ENCODE results near the gene PDK3.

PDK3 gene

DNA sequence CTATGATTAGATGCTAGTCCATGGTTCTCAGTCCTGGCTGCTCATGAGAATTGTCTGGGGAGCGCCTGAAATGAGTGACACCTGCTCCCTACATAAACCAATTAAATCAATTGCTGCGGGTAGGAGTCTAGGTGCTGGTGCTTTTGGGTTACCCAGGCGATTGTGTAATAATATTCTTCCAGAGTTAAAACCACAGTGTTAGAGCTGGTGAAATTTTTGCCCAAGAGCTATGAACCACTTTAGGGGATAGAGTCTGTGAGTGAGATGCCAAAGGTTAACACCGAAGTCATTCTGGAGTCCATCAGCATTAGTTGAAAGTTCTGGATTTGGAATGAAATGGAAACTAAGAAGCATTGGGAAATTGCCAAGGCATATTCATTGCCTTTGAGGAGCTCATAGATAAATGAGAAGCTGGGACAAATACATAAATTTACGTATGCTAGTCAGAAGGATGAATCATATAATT, 15.3 kb downstream of the PDK3 start:
- in situ Hi-C loops (cut with MboI; ENCODE audit: low sequenced_read_pairs) = no loop called here

DNA sequence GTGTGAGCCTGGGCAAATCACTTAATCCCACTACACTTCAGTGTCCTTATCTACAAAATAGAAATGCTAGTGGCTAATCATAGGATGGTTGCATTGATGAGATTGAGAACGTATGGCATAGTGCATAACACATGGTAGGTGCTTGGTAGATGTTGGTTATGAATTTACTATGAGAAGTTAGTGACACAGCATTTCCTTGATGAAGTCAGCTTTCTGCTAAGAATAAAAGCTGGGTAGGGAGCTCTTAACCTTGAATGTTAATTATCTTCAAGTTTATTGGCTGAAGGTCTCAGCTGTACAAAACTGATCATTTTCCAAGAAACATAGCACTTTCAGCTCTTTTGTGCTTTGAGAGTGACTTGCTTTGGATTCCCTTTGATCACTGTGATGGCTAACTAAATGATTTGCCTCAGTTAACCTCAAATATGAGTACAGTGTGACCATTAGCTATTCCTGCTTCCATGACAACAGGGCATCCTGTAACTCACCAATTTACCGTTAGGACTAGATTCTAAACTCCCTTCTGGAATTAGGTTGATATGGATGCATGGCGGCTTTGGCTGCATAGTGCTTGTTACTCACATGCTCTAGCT, 17.8 kb downstream of the PDK3 start:
- in situ Hi-C loops (cut with MboI; ENCODE audit: low sequenced_read_pairs) = no loop called here

DNA sequence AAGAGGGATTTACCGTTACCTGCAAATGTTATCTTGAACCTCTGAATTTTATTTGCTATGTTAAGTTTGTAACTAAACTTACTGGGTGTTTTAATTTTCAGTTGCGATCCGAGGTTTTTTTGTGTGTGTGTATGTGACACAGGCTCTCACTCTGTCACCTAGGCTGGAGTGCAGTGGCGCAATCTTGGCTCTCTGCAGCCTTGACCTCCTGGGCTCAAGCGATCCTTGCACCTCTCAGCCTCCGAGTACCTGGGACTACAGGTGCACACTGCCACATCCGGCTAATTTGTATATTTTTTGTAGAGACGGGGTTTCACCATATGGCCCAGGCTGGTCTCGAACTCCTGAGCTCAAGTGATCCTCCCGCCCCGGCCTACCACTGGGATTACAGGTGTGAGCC, 18.5 kb downstream of the PDK3 start:
- in situ Hi-C loops (cut with MboI; ENCODE audit: low sequenced_read_pairs) = no loop called here

DNA sequence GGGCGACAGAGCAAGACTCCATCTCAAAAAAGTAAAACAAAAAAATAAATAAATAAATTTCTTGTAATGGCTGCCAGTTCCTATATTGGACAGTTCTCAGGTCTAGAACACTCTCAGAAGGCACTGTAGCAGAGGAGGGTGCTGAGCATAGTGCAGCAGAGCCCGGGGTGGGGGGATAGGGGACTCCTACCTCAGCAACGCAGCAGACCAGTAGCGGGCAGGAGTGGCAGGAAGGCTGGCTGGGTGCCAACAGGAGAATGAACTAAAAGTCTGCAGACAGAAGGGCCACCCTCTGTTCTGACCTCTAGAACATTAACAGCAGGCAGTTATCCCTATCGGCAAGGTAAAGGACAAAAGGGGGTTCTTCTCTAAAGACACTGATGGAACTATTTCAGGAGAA, 20.2 kb downstream of the PDK3 start:
- in situ Hi-C loops (cut with MboI; ENCODE audit: low sequenced_read_pairs) = no loop called here

GRCh38 chrX:24485976-24486680, 21.0 kb downstream of the PDK3 start:
- in situ Hi-C loops (cut with MboI; ENCODE audit: low sequenced_read_pairs) = no loop called here

DNA sequence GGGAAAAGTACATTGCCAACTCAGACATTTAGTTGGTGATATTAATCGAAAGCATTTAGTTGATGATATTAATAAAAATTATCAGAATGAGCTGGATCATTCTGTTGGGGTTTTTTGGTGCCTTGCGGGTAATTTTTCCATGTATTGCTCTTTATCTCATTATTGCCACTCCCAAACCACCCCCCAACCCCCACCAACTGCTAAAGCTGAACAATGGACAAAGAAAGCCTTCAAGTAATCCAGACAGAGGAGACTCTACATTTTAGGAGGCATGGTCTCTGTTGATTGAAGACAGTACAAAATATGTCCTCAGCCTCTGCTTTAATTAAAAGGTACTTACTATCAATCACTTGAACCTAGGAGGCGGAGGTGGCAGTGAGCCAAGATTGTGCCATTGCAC, 22.5 kb downstream of the PDK3 start:
- in situ Hi-C loops (cut with MboI; ENCODE audit: low sequenced_read_pairs) = no loop called here

DNA sequence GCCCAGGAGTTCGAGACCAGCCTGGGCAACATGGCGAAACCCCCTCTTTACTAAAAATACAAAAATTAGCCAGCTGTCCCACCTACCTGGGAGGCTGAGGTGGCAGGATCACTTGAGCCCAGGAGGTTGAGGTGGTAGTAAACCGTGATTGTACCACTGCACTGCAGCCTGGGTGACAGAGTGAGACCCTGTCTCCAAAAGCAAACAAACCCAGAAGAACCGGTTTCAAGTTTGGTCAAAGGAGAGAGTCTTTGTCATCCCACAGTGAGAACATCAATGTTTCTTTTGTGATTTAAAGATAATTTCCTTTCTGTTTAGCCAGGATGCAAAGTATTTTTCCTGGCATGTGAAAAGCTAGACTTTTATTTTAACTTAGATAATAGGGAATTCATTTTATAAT, 26.7 kb downstream of the PDK3 start:
- in situ Hi-C loops (cut with MboI; ENCODE audit: low sequenced_read_pairs) = no loop called here

DNA sequence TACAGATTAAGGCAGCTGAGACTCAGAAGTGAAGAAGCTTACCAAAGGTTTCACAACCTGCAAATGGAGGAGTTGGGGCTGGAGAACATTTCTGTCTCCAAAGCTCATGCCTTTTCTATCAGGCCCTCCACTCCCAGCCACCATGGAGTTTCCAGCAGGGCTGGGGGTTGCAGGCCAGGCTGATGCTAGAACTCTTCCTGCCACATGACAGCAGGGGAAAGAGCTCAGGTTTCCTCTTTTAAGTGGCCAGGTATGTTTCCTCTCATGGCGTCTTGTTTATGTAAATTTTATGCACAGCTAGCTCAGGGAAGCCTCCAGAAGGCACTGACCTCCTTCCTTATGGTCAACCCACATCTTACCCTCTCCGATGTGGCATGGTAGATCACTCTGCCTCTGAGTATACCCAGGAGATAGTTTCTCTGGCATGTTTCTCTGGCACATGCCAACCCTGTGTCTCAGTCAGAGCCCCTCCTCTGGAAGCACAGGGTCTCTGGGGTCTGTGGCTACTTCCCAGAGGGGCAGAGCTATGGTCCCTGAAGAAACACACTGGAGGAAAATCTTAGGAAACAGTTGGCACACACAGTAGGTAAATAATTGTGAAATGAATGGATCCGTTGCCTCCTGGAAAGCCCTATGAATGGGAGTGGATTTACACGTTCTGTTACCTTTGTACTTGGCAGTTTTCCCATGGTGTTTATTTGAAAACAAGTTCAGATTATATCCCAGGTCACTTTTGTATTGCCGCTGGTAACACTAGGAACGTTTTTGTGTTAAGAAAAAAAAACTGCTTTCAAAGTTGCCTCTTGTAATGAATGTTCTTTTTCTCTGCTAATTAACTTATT, 28.9 kb downstream of the PDK3 start:
- in situ Hi-C loops (cut with MboI; ENCODE audit: low sequenced_read_pairs) = no loop called here

DNA sequence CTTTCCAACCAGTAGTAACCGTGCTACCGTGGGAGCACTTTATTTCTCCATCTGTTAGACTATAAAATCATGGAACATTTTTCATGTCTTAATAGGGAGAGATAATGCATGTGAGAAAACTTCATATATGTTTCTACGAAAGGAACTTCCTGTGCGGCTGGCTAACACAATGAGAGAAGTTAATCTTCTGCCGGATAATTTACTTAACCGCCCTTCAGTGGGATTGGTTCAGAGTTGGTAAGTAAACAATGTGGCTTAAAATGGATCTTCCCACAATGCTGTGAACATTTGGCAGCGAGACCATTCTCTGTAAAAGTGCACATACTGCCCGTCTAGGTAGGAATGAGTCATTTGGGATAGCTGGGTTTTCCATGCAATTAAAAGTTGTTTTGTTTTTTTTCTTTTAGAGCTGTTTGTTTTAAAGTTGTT, 29.6 kb downstream of the PDK3 start:
- in situ Hi-C loops (cut with MboI; ENCODE audit: low sequenced_read_pairs) = no loop called here

GRCh38 chrX:24495700-24496099, 30.6 kb downstream of the PDK3 start:
- in situ Hi-C loops (cut with MboI; ENCODE audit: low sequenced_read_pairs) = no loop called here

DNA sequence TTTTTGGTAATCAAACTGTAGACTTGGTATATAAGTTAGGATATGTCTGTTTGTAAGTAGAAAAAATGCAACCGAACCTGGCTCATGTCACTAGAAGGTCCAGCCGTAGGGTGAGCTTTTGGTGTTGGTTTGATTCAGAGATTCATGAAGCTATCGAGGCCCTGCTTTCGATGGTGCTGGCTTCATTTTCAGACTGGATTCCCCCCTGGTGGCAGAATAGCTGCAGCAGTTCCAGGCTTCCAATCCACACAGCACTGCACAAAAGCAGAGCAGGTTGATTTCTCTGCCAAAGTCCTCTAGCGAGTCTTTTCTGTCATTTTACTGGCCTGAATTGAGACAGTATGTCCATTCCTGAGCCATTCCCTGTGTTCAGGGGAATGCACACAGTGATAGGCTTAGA, 33.1 kb downstream of the PDK3 start:
- in situ Hi-C loops (cut with MboI; ENCODE audit: low sequenced_read_pairs) = no loop called here

- in situ Hi-C loops (cut with MboI; ENCODE audit: low sequenced_read_pairs) = no loop called here
These were observed 33.9 kb downstream of the PDK3 start for GRCh38 chrX:24498975-24499374.

DNA sequence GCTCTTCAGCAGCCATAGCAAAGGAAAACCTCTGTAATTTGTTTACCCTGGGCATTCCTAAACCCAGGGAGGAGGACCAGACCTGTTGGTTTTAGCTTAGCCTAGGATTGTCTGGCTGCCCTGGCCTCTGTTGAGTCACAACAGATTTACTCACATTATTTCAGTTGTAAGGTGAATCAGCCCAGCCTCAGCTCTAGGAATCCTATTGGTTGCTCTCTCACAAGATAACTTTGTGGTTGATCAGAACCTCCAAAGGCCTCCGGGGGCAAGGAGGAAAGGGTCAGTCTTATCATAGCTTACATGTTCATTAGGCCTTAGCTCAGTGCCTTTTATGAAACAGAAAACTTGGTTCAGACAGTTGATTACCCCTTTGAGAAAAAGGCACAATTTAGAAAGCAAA, 41.0 kb downstream of the PDK3 start:
- in situ Hi-C loops (cut with MboI; ENCODE audit: low sequenced_read_pairs) = no loop called here

GRCh38 chrX:24508375-24508774, 43.3 kb downstream of the PDK3 start:
- in situ Hi-C loops (cut with MboI; ENCODE audit: low sequenced_read_pairs) = no loop called here

GRCh38 chrX:24513416-24513815, 48.3 kb downstream of the PDK3 start:
- in situ Hi-C loops (cut with MboI; ENCODE audit: low sequenced_read_pairs) = no loop called here

DNA sequence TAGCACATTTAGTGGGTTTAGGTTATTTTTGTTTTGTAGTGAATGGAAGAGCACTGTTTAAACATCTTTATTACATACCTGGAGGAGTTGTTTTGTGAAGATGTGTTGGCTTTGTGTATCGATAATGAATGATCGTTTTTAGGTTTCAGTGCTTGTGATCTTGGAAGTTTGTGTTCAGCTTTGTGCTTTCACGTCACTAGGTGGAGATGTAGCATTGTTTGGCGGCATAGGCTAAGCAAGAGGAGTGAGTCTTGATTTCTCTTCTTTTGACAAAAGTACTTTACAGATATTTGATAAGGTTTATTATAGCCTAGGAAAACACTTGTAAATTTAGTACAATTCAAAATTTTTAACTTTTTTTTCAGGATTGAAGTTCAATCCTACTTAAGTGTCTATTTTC, 50.4 kb downstream of the PDK3 start:
- in situ Hi-C loops (cut with MboI; ENCODE audit: low sequenced_read_pairs) = no loop called here

DNA sequence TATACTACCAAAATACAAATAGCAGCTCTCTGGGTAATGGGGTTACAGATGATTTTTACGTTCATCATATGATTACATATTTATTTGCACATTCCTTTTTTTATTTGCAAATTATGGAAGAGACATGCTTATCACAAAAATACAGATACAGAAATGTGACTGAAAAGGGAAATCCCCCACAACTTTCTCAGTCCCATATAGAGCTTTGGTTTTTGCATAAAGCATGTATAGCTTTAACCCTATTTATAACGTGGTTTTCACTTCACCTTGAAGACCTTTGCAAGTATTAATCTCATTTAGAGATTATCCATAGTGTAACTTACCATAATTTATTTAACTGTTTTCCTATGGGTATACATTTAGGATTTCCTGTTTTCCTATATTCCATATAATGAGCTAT, 55.4 kb downstream of the PDK3 start:
- in situ Hi-C loops (cut with MboI; ENCODE audit: low sequenced_read_pairs) = no loop called here

DNA sequence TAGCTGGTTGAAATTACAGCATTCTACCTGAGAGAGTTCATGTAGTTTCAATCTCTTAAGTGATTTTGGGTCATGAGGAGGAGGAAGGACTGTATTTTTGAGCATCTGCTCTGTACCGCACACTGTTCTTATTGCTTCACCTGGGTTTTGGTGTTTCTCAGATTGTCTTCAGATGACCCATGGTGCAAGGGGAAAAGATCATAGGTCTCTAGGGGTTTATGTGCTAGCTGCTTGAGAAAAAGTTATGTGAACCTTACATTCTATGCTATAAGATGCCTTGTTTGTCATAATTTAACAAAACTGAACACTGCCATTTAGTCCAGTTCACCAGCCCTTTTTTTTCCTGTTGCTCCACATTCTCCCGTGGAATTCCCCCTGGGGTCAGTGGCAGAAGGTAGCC, 60.4 kb downstream of the PDK3 start:
- in situ Hi-C loops (cut with MboI; ENCODE audit: low sequenced_read_pairs) = no loop called here

DNA sequence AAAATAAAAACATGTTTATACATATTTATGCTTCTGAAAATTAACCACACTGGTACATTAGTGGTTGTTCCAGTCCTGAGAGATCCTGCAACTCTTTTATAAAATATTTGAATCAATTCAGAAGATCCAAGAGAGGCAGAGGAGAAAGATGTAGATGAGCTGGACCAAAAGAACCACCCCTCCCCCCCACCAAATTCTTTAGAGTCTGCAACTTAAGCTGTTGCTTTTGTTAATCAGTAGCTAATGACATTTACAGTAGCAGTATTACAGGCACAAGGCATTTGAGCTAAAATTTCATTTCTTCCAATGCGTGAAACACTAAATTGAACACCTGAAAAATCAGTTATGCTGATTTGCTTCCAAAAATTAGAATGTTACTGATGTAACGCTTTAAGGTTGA, 61.5 kb downstream of the PDK3 start:
- in situ Hi-C loops (cut with MboI; ENCODE audit: low sequenced_read_pairs) = no loop called here

- in situ Hi-C loops (cut with MboI; ENCODE audit: low sequenced_read_pairs) = no loop called here
These were observed 63.5 kb downstream of the PDK3 start for GRCh38 chrX:24528605-24529004.

GRCh38 chrX:24536551-24536950, 71.5 kb downstream of the PDK3 start:
- in situ Hi-C loops (cut with MboI; ENCODE audit: low sequenced_read_pairs) = no loop called here

DNA sequence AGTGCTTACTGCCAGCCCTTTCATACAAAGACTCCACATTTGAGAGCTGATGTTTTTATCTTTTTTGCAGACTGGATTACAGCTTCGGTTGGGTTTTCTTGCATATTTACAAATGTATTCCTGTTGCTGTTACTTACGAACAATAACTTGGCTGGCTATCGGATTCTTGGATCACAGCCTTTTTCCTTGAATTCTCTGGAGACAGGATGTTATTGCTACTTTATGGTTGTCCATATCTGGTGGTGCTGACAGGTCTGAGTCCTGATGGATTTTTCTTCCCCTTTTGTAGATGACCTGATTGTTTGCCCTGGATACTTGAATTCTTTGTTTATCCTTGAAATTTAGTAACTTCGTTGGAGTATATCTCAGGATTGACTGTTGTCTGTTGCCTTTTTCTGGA, 77.7 kb downstream of the PDK3 start:
- in situ Hi-C loops (cut with MboI; ENCODE audit: low sequenced_read_pairs) = no loop called here
